GM12878 (cell line): Measurements from ENCODE around the gene SCNN1A.

Source experiments
- BHLHE40 ChIP-seq, 2 experiments: fragments of 450-650 bp in 1 of 2; IDR thresholded peaks; 2 replicates each; pipeline ENCODE4 v1.6.1; 2011 to 2017; ENCODE audit warnings: low read depth in 2 of 2, borderline replicate concordance in 1 of 2, improper control_type of control experiment in 1 of 2, low read length in 1 of 2, mild to moderate bottlenecking in 1 of 2
- CBX5 ChIP-seq: sonication (generic); IDR thresholded peaks from 2 replicates; pipeline ENCODE4 v1.6.1; 2016; ENCODE audit warnings: low read depth, moderate library complexity, mild to moderate bottlenecking, inconsistent platforms
- CEBPZ ChIP-seq: fragments of 150-350 bp; IDR thresholded peaks from 2 replicates; pipeline ENCODE4 v1.6.1; 2016; ENCODE audit warnings: low read depth, low read length
- DPF2 ChIP-seq: fragments of 450-650 bp; IDR thresholded peaks from 2 replicates; pipeline ENCODE4 v1.6.1; 2017; ENCODE audit warnings: mild to moderate bottlenecking
- EP300 ChIP-seq, 2 experiments: fragments of 150-350 bp in 1 of 2; IDR thresholded peaks; 2 replicates each; pipeline ENCODE4 v1.6.1; 2011 to 2012; ENCODE audit warnings: low read depth in 2 of 2, low read length in 2 of 2, borderline replicate concordance in 1 of 2, improper control_type of control experiment in 1 of 2, inconsistent platforms in 1 of 2; ENCODE audit not compliant: control insufficient read depth in 1 of 2
- ETV6 ChIP-seq, 2 experiments: fragments of 450-650 bp in 1 of 2; IDR thresholded peaks in 1 of 2; conservative IDR thresholded peaks in 1 of 2; 2 replicates each; pipeline ENCODE4 v1.6.1; 2014; ENCODE audit warnings: antibody characterized with exemption in 1 of 2, borderline replicate concordance in 1 of 2, low read depth in 1 of 2, mild to moderate bottlenecking in 1 of 2, moderate library complexity in 1 of 2
- GABPA ChIP-seq: IDR thresholded peaks from 2 replicates; pipeline ENCODE4 v1.6.1; 2014; ENCODE audit warnings: antibody characterized with exemption, low read depth, mild to moderate bottlenecking, inconsistent platforms
- PBX3 ChIP-seq: IDR thresholded peaks from 2 replicates; pipeline ENCODE4 v1.6.1; 2011; ENCODE audit warnings: mild to moderate bottlenecking, low read depth, low read length, moderate library complexity; ENCODE audit not compliant: insufficient replicate concordance
- POLR2A ChIP-seq: IDR thresholded peaks from 2 replicates; pipeline ENCODE4 v1.6.1; 2011; ENCODE audit warnings: low read depth, mild to moderate bottlenecking, low read length
- POLR2AphosphoS2 ChIP-seq: IDR thresholded peaks from 2 replicates; pipeline ENCODE4 v1.6.1; 2011; ENCODE audit warnings: low read depth, mild to moderate bottlenecking, low read length, improper control_type of control experiment, moderate library complexity
- TCF12 ChIP-seq: IDR thresholded peaks from 2 replicates; pipeline ENCODE4 v1.6.1; 2011; ENCODE audit warnings: low read depth, mild to moderate bottlenecking, low read length
- TF ChIP-seq, protein P1 (sequence below), 3 experiments: IDR thresholded peaks in 2 of 3; conservative IDR thresholded peaks in 1 of 3; 2 replicates each; pipeline ENCODE4 v1.5.1; 2011; ENCODE audit warnings: low read depth in 3 of 3, low read length in 3 of 3, mild to moderate bottlenecking in 3 of 3, control low read depth in 2 of 3, moderate library complexity in 2 of 3, inconsistent platforms in 1 of 3, mixed read lengths in 1 of 3; ENCODE audit not compliant: control insufficient read depth in 2 of 3, insufficient read depth in 1 of 3; ENCODE audit errors: extremely low read depth in 1 of 3

DNA sequence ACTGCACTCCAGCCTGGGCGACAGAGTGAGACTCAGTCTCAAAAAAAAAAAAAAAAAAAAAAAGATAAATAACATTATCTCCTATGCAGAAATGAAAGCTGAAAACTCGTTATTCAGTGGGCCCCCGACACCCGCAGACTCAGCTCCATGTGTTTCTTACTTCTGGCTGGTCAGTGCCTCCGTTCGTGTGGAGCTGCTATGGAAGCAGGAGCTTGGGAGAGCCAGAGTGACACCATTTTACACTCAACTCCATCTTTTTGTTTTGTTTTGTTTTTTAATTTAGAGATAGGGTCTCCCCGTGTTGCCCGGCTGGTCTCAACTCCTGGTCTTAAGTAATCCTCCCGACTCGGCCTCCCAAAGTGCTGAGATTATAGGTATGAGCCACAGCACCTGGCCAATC is 78.2 kb downstream of the SCNN1A start:
- TF ChIP-seq POLR2A, result no peak
- no peak for TF ChIP-seq CEBPZ
- TF ChIP-seq, protein P1, sequence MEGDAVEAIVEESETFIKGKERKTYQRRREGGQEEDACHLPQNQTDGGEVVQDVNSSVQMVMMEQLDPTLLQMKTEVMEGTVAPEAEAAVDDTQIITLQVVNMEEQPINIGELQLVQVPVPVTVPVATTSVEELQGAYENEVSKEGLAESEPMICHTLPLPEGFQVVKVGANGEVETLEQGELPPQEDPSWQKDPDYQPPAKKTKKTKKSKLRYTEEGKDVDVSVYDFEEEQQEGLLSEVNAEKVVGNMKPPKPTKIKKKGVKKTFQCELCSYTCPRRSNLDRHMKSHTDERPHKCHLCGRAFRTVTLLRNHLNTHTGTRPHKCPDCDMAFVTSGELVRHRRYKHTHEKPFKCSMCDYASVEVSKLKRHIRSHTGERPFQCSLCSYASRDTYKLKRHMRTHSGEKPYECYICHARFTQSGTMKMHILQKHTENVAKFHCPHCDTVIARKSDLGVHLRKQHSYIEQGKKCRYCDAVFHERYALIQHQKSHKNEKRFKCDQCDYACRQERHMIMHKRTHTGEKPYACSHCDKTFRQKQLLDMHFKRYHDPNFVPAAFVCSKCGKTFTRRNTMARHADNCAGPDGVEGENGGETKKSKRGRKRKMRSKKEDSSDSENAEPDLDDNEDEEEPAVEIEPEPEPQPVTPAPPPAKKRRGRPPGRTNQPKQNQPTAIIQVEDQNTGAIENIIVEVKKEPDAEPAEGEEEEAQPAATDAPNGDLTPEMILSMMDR (IDR thresholded peaks at IDR 0.05 in 2 of 3, conservative IDR thresholded peaks at IDR 0.05 in 1 of 3; ENCODE audit: control insufficient read depth in 2 of 3, extremely low read depth in 1 of 3, insufficient read depth in 1 of 3, low read depth in 3 of 3, low read length in 3 of 3), result no peak
- TF ChIP-seq TCF12, result no peak
- TF ChIP-seq EP300 (IDR thresholded peaks at IDR 0.05; ENCODE audit: borderline replicate concordance in 1 of 2, control insufficient read depth in 1 of 2, low read depth in 2 of 2, low read length in 2 of 2), result no peak
- TF ChIP-seq POLR2AphosphoS2, result no peak
- TF ChIP-seq GABPA, result no peak
- no peak for TF ChIP-seq BHLHE40 (IDR thresholded peaks at IDR 0.05; ENCODE audit: borderline replicate concordance in 1 of 2, low read depth in 2 of 2, low read length in 1 of 2)
- TF ChIP-seq CBX5, result no peak
- no peak for TF ChIP-seq PBX3
- no peak for TF ChIP-seq ETV6 (conservative IDR thresholded peaks at IDR 0.05 in 1 of 2, IDR thresholded peaks at IDR 0.05 in 1 of 2; ENCODE audit: borderline replicate concordance in 1 of 2, low read depth in 1 of 2)
- no peak for TF ChIP-seq DPF2
